B cell (primary cell): Measurements from ENCODE around the gene MCF2L. TPM values are rescaled to one million over a fixed set of nuclear protein-coding genes. Genes with fewer than 3 reads are reported as not detected.

Source experiments
- ATAC-seq: fragments of 200-7000 bp; cut with Tn5 transposase; one replicate; pipeline ENCODE4 v1.10.0; 2021; ENCODE audit warnings: low read depth, mild to moderate bottlenecking, moderate number of reproducible peaks, moderate library complexity
- CTCF ChIA-PET: fragments of 350-600 bp; sonication (Branson Sonifier 250); formaldehyde crosslinking; loops from one replicate; lab custom pipeline; 2021; ENCODE audit warnings: antibody characterized with exemption, inconsistent platforms; lab: Charles Lee
- POLR2A ChIA-PET: fragments of 350-600 bp; sonication (Branson Sonifier 250); formaldehyde crosslinking; loops from one replicate; lab custom pipeline; 2021; ENCODE audit warnings: antibody characterized with exemption; lab: Charles Lee
- DNase-seq: peaks from one replicate; pipeline ENCODE4 v3.0.0; 2013
- H2AFZ ChIP-seq: 2 replicates; pipeline ENCODE4 v1.6.1; 2012; ENCODE audit warnings: mild to moderate bottlenecking, low read depth, low read length; ENCODE audit not compliant: insufficient read depth, poor library complexity, severe bottlenecking
- H3K27ac ChIP-seq, 2 donors: 1 replicate in 1 of 2; 2 replicates in 1 of 2; pipeline ENCODE4 v1.5.1; 2012 to 2013; ENCODE audit warnings: low read length in 2 of 2, mild to moderate bottlenecking in 2 of 2, moderate library complexity in 1 of 2
- H3K27me3 ChIP-seq, 4 experiments: fragments of 200-600 bp in 1 of 4; sonication (generic) in 1 of 4; replicated peaks in 1 of 4; 1 replicate in 2 of 4; 2 replicates in 2 of 4; pipeline versions ENCODE4 v1.6.1 to v1.7.0; 2013 to 2016; ENCODE audit warnings: low read length in 3 of 4, mild to moderate bottlenecking in 2 of 4, mixed read lengths in 1 of 4, moderate library complexity in 1 of 4; ENCODE audit not compliant: insufficient read depth in 4 of 4, control insufficient read depth in 3 of 4; ENCODE audit errors: control extremely low read depth in 1 of 4
- H3K36me3 ChIP-seq, 2 experiments: replicated peaks in 1 of 2; 1 replicate in 1 of 2; 2 replicates in 1 of 2; pipeline versions ENCODE4 v1.6.1 to v1.7.1; 2013; ENCODE audit warnings: low read length in 1 of 2; ENCODE audit not compliant: insufficient read depth in 2 of 2, control insufficient read depth in 1 of 2; ENCODE audit errors: control extremely low read depth in 1 of 2, extremely low read depth in 1 of 2
- H3K4me1 ChIP-seq, 2 donors: fragments of 200-600 bp in 1 of 2; sonication (generic) in 1 of 2; 1 replicate in 1 of 2; 2 replicates in 1 of 2; pipeline versions ENCODE4 v1.5.1 to v1.6.1; 2013 to 2017; ENCODE audit warnings: low read length in 2 of 2; ENCODE audit not compliant: control insufficient read depth in 2 of 2, insufficient read depth in 2 of 2
- H3K4me2 ChIP-seq: replicated peaks from 2 replicates; pipeline ENCODE3; 2012; ENCODE audit warnings: mild to moderate bottlenecking, low read depth, low read length; ENCODE audit not compliant: poor library complexity, severe bottlenecking
- H3K4me3 ChIP-seq, 5 experiments: fragments of 200-600 bp in 1 of 5; sonication (generic) in 1 of 5; 1 replicate in 3 of 5; 2 replicates in 2 of 5; pipeline versions ENCODE4 v1.5.1 to v1.7.0; 2011 to 2016; ENCODE audit warnings: low read length in 4 of 5, mild to moderate bottlenecking in 4 of 5, low read depth in 2 of 5, control low read depth in 1 of 5, moderate library complexity in 1 of 5; ENCODE audit not compliant: insufficient read depth in 1 of 5; ENCODE audit errors: control extremely low read depth in 1 of 5, extremely low read depth in 1 of 5
- H3K79me2 ChIP-seq: fragments of 200-600 bp; sonication (generic); one replicate; pipeline ENCODE4 v1.6.0; 2016; ENCODE audit warnings: low read length; ENCODE audit not compliant: control insufficient read depth, insufficient read depth
- H3K9ac ChIP-seq: fragments of 200-600 bp; sonication (generic); 2 replicates; pipeline ENCODE4 v1.6.1; 2017; ENCODE audit warnings: mild to moderate bottlenecking, low read length, moderate library complexity
- H3K9me3 ChIP-seq, 3 donors: one replicate each; pipeline versions ENCODE4 v1.6.1 to v1.7.1; 2013; ENCODE audit warnings: low read length in 2 of 3; ENCODE audit not compliant: control insufficient read depth in 2 of 3, insufficient read depth in 1 of 3; ENCODE audit errors: control extremely low read depth in 1 of 3
- H4K20me1 ChIP-seq: 2 replicates; pipeline ENCODE4 v1.6.0; 2012; ENCODE audit warnings: mild to moderate bottlenecking, low read length; ENCODE audit not compliant: insufficient read depth, control insufficient read depth, poor library complexity, severe bottlenecking
- H3K27ac Mint-ChIP-seq: one replicate; pipeline ENCODE4 v1.8.0; 2021; ENCODE audit warnings: mixed read lengths
- H3K27me3 Mint-ChIP-seq: one replicate; pipeline ENCODE4 v1.8.0; 2021; ENCODE audit warnings: mixed read lengths
- H3K4me1 Mint-ChIP-seq: one replicate; pipeline ENCODE4 v1.8.0; 2021; ENCODE audit warnings: mixed read lengths
- H3K4me3 Mint-ChIP-seq: one replicate; pipeline ENCODE4 v1.8.0; 2021; ENCODE audit warnings: mixed read lengths
- H3K9me3 Mint-ChIP-seq: one replicate; pipeline ENCODE4 v1.8.0; 2022; ENCODE audit warnings: mixed read lengths; ENCODE audit not compliant: insufficient read depth
- CTCF ChIP-seq: fragments of 200-600 bp; IDR thresholded peaks from one replicate; pipeline ENCODE4 v1.8.0; 2022; ENCODE audit warnings: antibody characterized with exemption, mild to moderate bottlenecking
- EZH2 ChIP-seq: IDR thresholded peaks from 2 replicates; pipeline ENCODE4 v1.6.1; 2012; ENCODE audit warnings: borderline replicate concordance, low read depth, mild to moderate bottlenecking, moderate library complexity, low read length; ENCODE audit not compliant: insufficient read depth, poor library complexity, severe bottlenecking
- WGBS: methylation state at CpG from one replicate; pipeline ENCODE4 v1.1.5; 2013; ENCODE audit warnings: missing lambda C conversion rate; ENCODE audit not compliant: insufficient coverage; 5-methylcytosine and 5-hydroxymethylcytosine counted together
- intact Hi-C: fragments of 100-400 bp; cut with micrococcal nuclease; formaldehyde crosslinking; loops from one replicate; pipeline ENCODE4 v1.10.0; 2022
- polyA plus RNA-seq: library from polyadenylated mRNA; depleted of rRNA; stranded (reverse); fragments of >200 nt; gene quantifications from 2 replicates; pipeline ENCODE4 v1.2.3, GENCODE V29; 2012
- total RNA-seq, 2 donors: library from RNA; stranded (reverse); fragments of 120-200 nt in 1 of 2; gene quantifications; 1 replicate in 1 of 2; 2 replicates in 1 of 2; pipeline versions ENCODE4 v1.2.3 to v1.2.4, GENCODE V29; 2013 to 2022

Gene MCF2L
- total and polyA plus RNA-seq, 2 donors (not counting 1 experiment from before 2014, with no cell fraction given), result 3.7 to 8.2 TPM

GRCh38 chr13:113083402-113084061, 114.5 kb downstream of the MCF2L start:
- Histone ChIP-seq H3K4me1 (no peaks in the 10 kb centered on the region), H3K27me3 (no peaks in the 10 kb centered on the region), H3K27ac (no peak overlapping the region), H3K9ac (no peak overlapping the region), H3K79me2 (no peaks in the 10 kb centered on the region), H3K4me3 (no peak overlapping the region), H3K9me3 (peaks cover 0 to 28% (median 0%) of the 10 kb centered on the region in 3 donors), H3K4me2 (no peak overlapping the region), H3K36me3 (no peaks in the 10 kb centered on the region), H4K20me1 (no peaks in the 10 kb centered on the region), H2AFZ (no peak overlapping the region)
- H3K27ac Mint-ChIP-seq, result no peak overlapping the region
- H3K4me3 Mint-ChIP-seq, result no peak overlapping the region
- no peaks in the 10 kb centered on the region for H3K4me1 Mint-ChIP-seq
- H3K9me3 Mint-ChIP-seq, result no peaks in the 10 kb centered on the region
- POLR2A ChIA-PET, result no interaction called here
- no peaks in the 10 kb centered on the region for H3K27me3 Mint-ChIP-seq
- DNase-seq (no peak), ATAC-seq (no peak)
- TF ChIP-seq CTCF (no peak), EZH2 (no peak)
- CTCF ChIA-PET, result no interaction called here
- intact Hi-C loops, result no loop called here
- WGBS, result 87% methylated on average over 16 of the region's 18 CpGs

GRCh38 chr13:113084094-113084942, 115.3 kb downstream of the MCF2L start:
- no peak overlapping the region for H2AFZ ChIP-seq
- no peaks in the 10 kb centered on the region for H3K27me3 ChIP-seq
- no peaks in the 10 kb centered on the region for H3K79me2 ChIP-seq
- ATAC-seq, result no peak
- intact Hi-C loops, result no loop called here
- DNase-seq, result no peak
- CTCF ChIA-PET, result no interaction called here
- no peak overlapping the region for H3K27ac ChIP-seq
- H3K9me3 ChIP-seq, result peaks cover 0 to 28% (median 0%) of the 10 kb centered on the region in 3 donors
- POLR2A ChIA-PET, result no interaction called here
- Mint-ChIP-seq H3K9me3 (no peaks in the 10 kb centered on the region), H3K27me3 (no peaks in the 10 kb centered on the region), H3K4me3 (no peak overlapping the region), H3K27ac (no peak overlapping the region), H3K4me1 (no peaks in the 10 kb centered on the region)
- WGBS, result 97% methylated on average over 25 of the region's 25 CpGs
- H3K4me1 ChIP-seq, result no peaks in the 10 kb centered on the region
- H3K9ac ChIP-seq, result no peak overlapping the region
- H4K20me1 ChIP-seq, result no peaks in the 10 kb centered on the region
- H3K4me2 ChIP-seq, result no peak overlapping the region
- TF ChIP-seq CTCF (no peak), EZH2 (no peak)
- H3K36me3 ChIP-seq, result no peaks in the 10 kb centered on the region
- no peak overlapping the region for H3K4me3 ChIP-seq
